Activated naive CD4-positive, alpha-beta T cell treated with anti-CD3 and anti-CD28 coated beads, Interleukin-2, amount 50 U/mL, for 72 hours (primary cell): ENCODE results near the gene GAGE12D. TPM values are rescaled to one million over a fixed set of nuclear protein-coding genes. Genes with fewer than 3 reads are reported as not detected.
"Not testable (repeated sequence)": the region's sequence is repeated elsewhere in the genome, so short reads cannot be mapped to it uniquely, and the experiment has no call there.

Experiments used
- ATAC-seq, 2 donors: fragments of 150-1000 bp; cut with Tn5 transposase; 2 replicates each; pipeline ENCODE4 v1.10.0; 2021; ENCODE audit warnings: mild to moderate bottlenecking in 2 of 2, moderate library complexity in 2 of 2
- DNase-seq, 2 donors: peaks; one replicate each; pipeline ENCODE4 v3.0.0; 2021 to 2022; ENCODE audit warnings: low spot score in 2 of 2
- H3K27ac Mint-ChIP-seq, 2 donors: one replicate each; pipeline ENCODE4 v1.8.0; 2022; ENCODE audit warnings: mild to moderate bottlenecking in 2 of 2, mixed read lengths in 2 of 2
- H3K36me3 Mint-ChIP-seq, 2 donors: one replicate each; pipeline ENCODE4 v1.8.0; 2022; ENCODE audit warnings: mixed read lengths in 2 of 2
- H3K9me3 Mint-ChIP-seq, 2 donors: one replicate each; pipeline ENCODE4 v1.8.0; 2022; ENCODE audit warnings: mixed read lengths in 2 of 2
- total RNA-seq, 2 donors: library from RNA; stranded (reverse); gene quantifications; one replicate each; pipeline ENCODE4 v1.2.3, GENCODE V29; 2022

The GAGE12D gene, protein sequence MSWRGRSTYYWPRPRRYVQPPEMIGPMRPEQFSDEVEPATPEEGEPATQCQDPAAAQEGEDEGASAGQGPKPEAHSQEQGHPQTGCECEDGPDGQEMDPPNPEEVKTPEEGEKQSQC
- total RNA-seq = not detected

DNA sequence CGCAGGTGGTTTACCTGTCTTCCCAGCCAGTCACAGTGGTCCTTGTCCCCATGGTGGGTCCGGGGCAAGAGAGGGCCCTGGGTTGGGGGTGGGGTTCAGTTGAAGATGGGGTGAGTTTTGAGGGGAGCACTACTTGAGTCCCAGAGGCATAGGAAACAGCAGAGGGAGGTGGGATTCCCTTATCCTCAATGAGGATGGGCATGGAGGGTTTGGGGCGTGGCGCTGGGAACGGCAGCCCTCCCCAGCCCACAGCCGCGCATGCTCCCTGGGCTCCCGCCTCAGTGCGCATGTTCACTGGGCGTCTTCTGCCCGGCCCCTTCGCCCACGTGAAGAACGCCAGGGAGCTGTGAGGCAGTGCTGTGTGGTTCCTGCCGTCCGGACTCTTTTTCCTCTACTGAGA, at the start of gene GAGE12D:
GAGE12D (plus strand) TSS at position 301 of the 400 bp plus-strand sequence. CDS start 1,155 bp downstream, outside the sequence.
- not testable (repeated sequence) for ATAC-seq, H3K9me3 Mint-ChIP-seq, DNase-seq, H3K27ac Mint-ChIP-seq, H3K36me3 Mint-ChIP-seq

DNA sequence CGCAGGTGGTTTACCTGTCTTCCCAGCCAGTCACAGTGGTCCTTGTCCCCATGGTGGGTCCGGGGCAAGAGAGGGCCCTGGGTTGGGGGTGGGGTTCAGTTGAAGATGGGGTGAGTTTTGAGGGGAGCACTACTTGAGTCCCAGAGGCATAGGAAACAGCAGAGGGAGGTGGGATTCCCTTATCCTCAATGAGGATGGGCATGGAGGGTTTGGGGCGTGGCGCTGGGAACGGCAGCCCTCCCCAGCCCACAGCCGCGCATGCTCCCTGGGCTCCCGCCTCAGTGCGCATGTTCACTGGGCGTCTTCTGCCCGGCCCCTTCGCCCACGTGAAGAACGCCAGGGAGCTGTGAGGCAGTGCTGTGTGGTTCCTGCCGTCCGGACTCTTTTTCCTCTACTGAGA, 9.7 kb upstream of the GAGE12D start, which contains the start of gene GAGE12C:
GAGE12C (plus strand) TSS at position 301 of the 400 bp plus-strand sequence. CDS start 1,155 bp downstream, outside the sequence.
- not testable (repeated sequence) for ATAC-seq, H3K36me3 Mint-ChIP-seq, H3K9me3 Mint-ChIP-seq, DNase-seq, H3K27ac Mint-ChIP-seq

DNA sequence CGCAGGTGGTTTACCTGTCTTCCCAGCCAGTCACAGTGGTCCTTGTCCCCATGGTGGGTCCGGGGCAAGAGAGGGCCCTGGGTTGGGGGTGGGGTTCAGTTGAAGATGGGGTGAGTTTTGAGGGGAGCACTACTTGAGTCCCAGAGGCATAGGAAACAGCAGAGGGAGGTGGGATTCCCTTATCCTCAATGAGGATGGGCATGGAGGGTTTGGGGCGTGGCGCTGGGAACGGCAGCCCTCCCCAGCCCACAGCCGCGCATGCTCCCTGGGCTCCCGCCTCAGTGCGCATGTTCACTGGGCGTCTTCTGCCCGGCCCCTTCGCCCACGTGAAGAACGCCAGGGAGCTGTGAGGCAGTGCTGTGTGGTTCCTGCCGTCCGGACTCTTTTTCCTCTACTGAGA, 9.5 kb downstream of the GAGE12D start, which contains the start of gene GAGE12E:
GAGE12E (plus strand) TSS at position 301 of the 400 bp plus-strand sequence. CDS start 1,155 bp downstream, outside the sequence.
- H3K9me3 Mint-ChIP-seq, DNase-seq, ATAC-seq, H3K27ac Mint-ChIP-seq, H3K36me3 Mint-ChIP-seq: not testable (repeated sequence)

DNA sequence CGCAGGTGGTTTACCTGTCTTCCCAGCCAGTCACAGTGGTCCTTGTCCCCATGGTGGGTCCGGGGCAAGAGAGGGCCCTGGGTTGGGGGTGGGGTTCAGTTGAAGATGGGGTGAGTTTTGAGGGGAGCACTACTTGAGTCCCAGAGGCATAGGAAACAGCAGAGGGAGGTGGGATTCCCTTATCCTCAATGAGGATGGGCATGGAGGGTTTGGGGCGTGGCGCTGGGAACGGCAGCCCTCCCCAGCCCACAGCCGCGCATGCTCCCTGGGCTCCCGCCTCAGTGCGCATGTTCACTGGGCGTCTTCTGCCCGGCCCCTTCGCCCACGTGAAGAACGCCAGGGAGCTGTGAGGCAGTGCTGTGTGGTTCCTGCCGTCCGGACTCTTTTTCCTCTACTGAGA, 19.0 kb downstream of the GAGE12D start, which contains the start of gene GAGE12F:
GAGE12F (plus strand) TSS at position 301 of the 400 bp plus-strand sequence. CDS start 1,155 bp downstream, outside the sequence.
- DNase-seq, H3K36me3 Mint-ChIP-seq, ATAC-seq, H3K27ac Mint-ChIP-seq, H3K9me3 Mint-ChIP-seq: not testable (repeated sequence)

- not testable (repeated sequence) for DNase-seq, H3K36me3 Mint-ChIP-seq, H3K27ac Mint-ChIP-seq, ATAC-seq, H3K9me3 Mint-ChIP-seq
These were observed 27.2 kb downstream of the GAGE12D start for GRCh38 chrX:49568728-49569127.

- not testable (repeated sequence) for H3K27ac Mint-ChIP-seq, ATAC-seq, H3K9me3 Mint-ChIP-seq, DNase-seq, H3K36me3 Mint-ChIP-seq
These were observed 27.6 kb downstream of the GAGE12D start for GRCh38 chrX:49569152-49569551.

DNA sequence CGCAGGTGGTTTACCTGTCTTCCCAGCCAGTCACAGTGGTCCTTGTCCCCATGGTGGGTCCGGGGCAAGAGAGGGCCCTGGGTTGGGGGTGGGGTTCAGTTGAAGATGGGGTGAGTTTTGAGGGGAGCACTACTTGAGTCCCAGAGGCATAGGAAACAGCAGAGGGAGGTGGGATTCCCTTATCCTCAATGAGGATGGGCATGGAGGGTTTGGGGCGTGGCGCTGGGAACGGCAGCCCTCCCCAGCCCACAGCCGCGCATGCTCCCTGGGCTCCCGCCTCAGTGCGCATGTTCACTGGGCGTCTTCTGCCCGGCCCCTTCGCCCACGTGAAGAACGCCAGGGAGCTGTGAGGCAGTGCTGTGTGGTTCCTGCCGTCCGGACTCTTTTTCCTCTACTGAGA, 28.6 kb downstream of the GAGE12D start, which contains the start of gene GAGE12G:
GAGE12G (plus strand) TSS at position 301 of the 400 bp plus-strand sequence. CDS start 1,155 bp downstream, outside the sequence.
- not testable (repeated sequence) for H3K27ac Mint-ChIP-seq, H3K9me3 Mint-ChIP-seq, DNase-seq, ATAC-seq, H3K36me3 Mint-ChIP-seq

GRCh38 chrX:49579649-49580048, 38.1 kb downstream of the GAGE12D start, which contains the start of gene GAGE12H:
GAGE12H (plus strand) TSS chrX:49579949; CDS start chrX:49581104, 1,155 bp downstream.
- H3K27ac Mint-ChIP-seq, ATAC-seq, H3K36me3 Mint-ChIP-seq, DNase-seq, H3K9me3 Mint-ChIP-seq: not testable (repeated sequence)

- DNase-seq, H3K9me3 Mint-ChIP-seq, ATAC-seq, H3K36me3 Mint-ChIP-seq, H3K27ac Mint-ChIP-seq: not testable (repeated sequence)
These were observed 47.7 kb downstream of the GAGE12D start, which contains the start of gene GAGE2A for GRCh38 chrX:49589196-49589595. GAGE2A (plus strand) TSS chrX:49589496; CDS start chrX:49590651, 1,155 bp downstream.

DNA sequence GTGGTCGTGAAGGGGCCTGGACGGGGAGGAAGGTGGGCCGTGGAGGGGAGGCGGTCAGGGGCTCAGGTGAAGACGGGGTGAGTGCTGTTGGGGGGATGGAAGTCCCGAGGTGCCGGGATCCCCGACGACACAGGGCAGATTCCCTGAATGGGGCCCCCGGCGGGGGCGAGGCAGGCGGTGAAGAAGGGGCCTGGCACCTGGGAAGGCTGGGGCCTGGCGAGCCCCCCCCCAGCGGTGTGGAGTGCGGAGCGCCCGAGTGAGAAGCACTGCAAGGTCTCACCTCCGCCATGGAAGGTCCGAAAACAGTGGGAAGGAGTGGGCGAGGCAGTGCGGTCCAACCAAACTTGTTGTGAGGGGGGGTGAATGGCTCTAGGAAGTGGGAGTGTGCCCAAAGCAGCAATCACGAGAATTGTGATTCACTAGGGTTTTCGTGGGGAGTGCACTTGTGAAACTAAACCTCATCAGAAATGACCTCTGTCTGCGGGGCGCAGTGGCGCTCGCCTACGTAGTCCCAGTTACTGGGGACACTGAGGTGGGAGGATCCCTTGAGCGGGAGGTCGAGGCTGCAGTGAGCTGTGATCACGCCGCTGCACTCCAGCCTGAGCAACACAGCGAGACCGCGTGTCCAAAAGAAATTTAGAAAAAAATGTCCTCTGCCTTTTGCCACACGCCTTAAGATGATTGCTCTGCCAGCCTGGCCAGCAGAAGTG, 48.4 kb downstream of the GAGE12D start:
- H3K9me3 Mint-ChIP-seq, ATAC-seq, H3K36me3 Mint-ChIP-seq, H3K27ac Mint-ChIP-seq: not testable (repeated sequence)
- DNase-seq = peak in 1 of 2 donors; percentile 3

- not testable (repeated sequence) for H3K27ac Mint-ChIP-seq, H3K9me3 Mint-ChIP-seq, DNase-seq, ATAC-seq, H3K36me3 Mint-ChIP-seq
These were observed 49.0 kb downstream of the GAGE12D start for GRCh38 chrX:49590488-49590887.

Other genes with a start within 250 kb of the GAGE12D start
- not detected for gene GAGE10, start 238.1 kb upstream of the GAGE12D start, total RNA-seq
- not detected for gene GAGE12J, start 219.7 kb upstream of the GAGE12D start, total RNA-seq
- not detected for gene GAGE13, start 210.2 kb upstream of the GAGE12D start, total RNA-seq
- gene GAGE12C, start 9.6 kb upstream of the GAGE12D start, total RNA-seq = not detected
- not detected for gene GAGE12E, start 9.6 kb downstream of the GAGE12D start, total RNA-seq
- not detected for gene GAGE12F, start 19.1 kb downstream of the GAGE12D start, total RNA-seq
- gene GAGE12G, start 28.7 kb downstream of the GAGE12D start, total RNA-seq = not detected
- gene GAGE12H, start 38.2 kb downstream of the GAGE12D start, total RNA-seq = not detected
- gene GAGE2A, start 47.8 kb downstream of the GAGE12D start, total RNA-seq = not detected
- gene GAGE1, start 57.3 kb downstream of the GAGE12D start, total RNA-seq = not detected
- not detected for gene PAGE1, start 154.3 kb downstream of the GAGE12D start, total RNA-seq